Tibial artery (tissue), 4 donors: ENCODE results near the gene PEX3.

Experiments used
- DNase-seq, 2 donors: peaks; one replicate each; pipeline ENCODE4 v3.0.0-alpha.2; 2019
- H3K27ac ChIP-seq, 2 donors: fragments of 200-600 bp; sonication (generic) in 1 of 2; 1 replicate in 1 of 2; 2 replicates in 1 of 2; pipeline ENCODE4 v1.5.1; 2018 to 2019; ENCODE audit warnings: mild to moderate bottlenecking in 1 of 2
- H3K27me3 ChIP-seq, 2 donors: fragments of 200-600 bp; sonication (generic) in 1 of 2; one replicate each; pipeline versions ENCODE4 v1.5.1 to v1.6.0; 2016 to 2019
- H3K36me3 ChIP-seq, 3 donors: fragments of 200-600 bp; sonication (generic) in 2 of 3; one replicate each; pipeline ENCODE4 v1.5.1; 2016 to 2019; ENCODE audit warnings: mild to moderate bottlenecking in 2 of 3
- H3K4me1 ChIP-seq, 4 donors: fragments of 200-600 bp; sonication (generic) in 2 of 4; 1 replicate in 3 of 4; 2 replicates in 1 of 4; pipeline ENCODE4 v1.5.1; 2016 to 2019
- H3K4me3 ChIP-seq, 2 donors: fragments of 200-600 bp; sonication (generic) in 1 of 2; 1 replicate in 1 of 2; 2 replicates in 1 of 2; pipeline ENCODE4 v1.5.1; 2018 to 2019; ENCODE audit warnings: mild to moderate bottlenecking in 2 of 2
- H3K9me3 ChIP-seq, 3 donors: fragments of 200-600 bp; sonication (generic) in 1 of 3; one replicate each; pipeline ENCODE4 v1.5.1; 2016 to 2019
- CTCF ChIP-seq, 2 experiments: fragments of 200-600 bp in 1 of 2; fragments of 450-650 bp in 1 of 2; IDR thresholded peaks; one replicate each; pipeline ENCODE4 v1.5.1; 2017 to 2019; ENCODE audit warnings: antibody characterized with exemption in 2 of 2, mild to moderate bottlenecking in 1 of 2, moderate library complexity in 1 of 2
- intact Hi-C: fragments of 100-400 bp; cut with DNase I; formaldehyde crosslinking; loops from one replicate; pipeline ENCODE4 v1.15.0; 2023; ENCODE audit warnings: low total_unique reads

Gene PEX3

DNA sequence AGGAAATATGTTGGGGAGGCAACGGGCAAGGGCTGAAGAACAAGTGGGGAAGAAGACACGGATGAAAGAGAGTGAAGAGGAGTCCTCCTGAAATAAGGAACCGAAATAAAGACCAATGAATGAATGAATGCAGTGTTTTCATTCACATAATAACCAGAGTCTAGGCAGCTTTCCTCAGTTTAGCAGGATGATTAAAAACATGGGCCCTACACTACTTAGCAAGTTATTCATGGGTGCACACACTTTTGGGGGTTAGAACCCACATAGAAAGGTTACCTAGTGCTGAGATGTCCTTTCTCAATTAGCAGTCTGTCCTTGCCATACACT is 66.8 kb downstream of the PEX3 start:
- H3K27ac ChIP-seq = no peak overlapping the region
- intact Hi-C loops = no loop called here
- no peaks in the 10 kb centered on the region for H3K9me3 ChIP-seq
- H3K4me3 ChIP-seq = no peak overlapping the region
- no peaks in the 10 kb centered on the region for H3K36me3 ChIP-seq
- TF ChIP-seq CTCF (IDR thresholded peaks at IDR 0.05) = no peak
- H3K27me3 ChIP-seq = no peaks in the 10 kb centered on the region
- peaks cover 0 to 11% (median 9%) of the 10 kb centered on the region in 4 donors for H3K4me1 ChIP-seq
- DNase-seq = no peak

GRCh38 chr6:143522039-143522600 is 71.5 kb downstream of the PEX3 start:
- intact Hi-C loops = no loop called here
- no peak for TF ChIP-seq CTCF (IDR thresholded peaks at IDR 0.05)
- Histone ChIP-seq H3K4me1 (no peaks in the 10 kb centered on the region), H3K36me3 (no peaks in the 10 kb centered on the region), H3K27ac (no peak overlapping the region), H3K9me3 (no peaks in the 10 kb centered on the region), H3K27me3 (no peaks in the 10 kb centered on the region), H3K4me3 (no peak overlapping the region)
- no peak for DNase-seq

- no peak overlapping the region for H3K27ac ChIP-seq
- no peaks in the 10 kb centered on the region for H3K36me3 ChIP-seq
- no peak overlapping the region for H3K4me3 ChIP-seq
- no peak for DNase-seq
- no peaks in the 10 kb centered on the region for H3K27me3 ChIP-seq
- no peak for TF ChIP-seq CTCF (IDR thresholded peaks at IDR 0.05)
- H3K4me1 ChIP-seq = no peaks in the 10 kb centered on the region
- H3K9me3 ChIP-seq = no peaks in the 10 kb centered on the region
- intact Hi-C loops = no loop called here
These were observed 74.8 kb downstream of the PEX3 start for GRCh38 chr6:143525356-143525755.

DNA sequence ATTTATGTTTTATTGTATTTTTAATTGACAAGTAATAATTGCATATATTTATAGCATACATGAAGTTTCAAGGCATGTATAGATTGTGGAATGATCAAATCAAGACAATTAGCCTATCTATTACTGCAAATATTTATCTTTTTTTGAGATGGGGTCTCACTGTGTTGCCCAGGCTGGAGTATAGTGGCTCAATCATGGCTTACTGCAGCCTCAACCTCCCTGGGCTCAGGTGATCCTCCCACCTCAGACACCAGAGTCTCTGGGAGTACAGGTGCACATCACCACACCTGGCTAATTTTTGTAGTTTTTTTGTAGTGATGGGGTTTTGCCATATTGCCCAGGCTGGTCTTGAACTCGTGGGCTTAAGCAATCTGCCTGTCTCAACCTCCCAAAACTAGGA is 77.1 kb downstream of the PEX3 start:
- Histone ChIP-seq H3K4me1 (no peaks in the 10 kb centered on the region), H3K27me3 (no peaks in the 10 kb centered on the region), H3K36me3 (no peaks in the 10 kb centered on the region), H3K27ac (no peak overlapping the region), H3K4me3 (no peak overlapping the region), H3K9me3 (no peaks in the 10 kb centered on the region)
- no peak for TF ChIP-seq CTCF (IDR thresholded peaks at IDR 0.05)
- intact Hi-C loops = no loop called here
- no peak for DNase-seq

DNA sequence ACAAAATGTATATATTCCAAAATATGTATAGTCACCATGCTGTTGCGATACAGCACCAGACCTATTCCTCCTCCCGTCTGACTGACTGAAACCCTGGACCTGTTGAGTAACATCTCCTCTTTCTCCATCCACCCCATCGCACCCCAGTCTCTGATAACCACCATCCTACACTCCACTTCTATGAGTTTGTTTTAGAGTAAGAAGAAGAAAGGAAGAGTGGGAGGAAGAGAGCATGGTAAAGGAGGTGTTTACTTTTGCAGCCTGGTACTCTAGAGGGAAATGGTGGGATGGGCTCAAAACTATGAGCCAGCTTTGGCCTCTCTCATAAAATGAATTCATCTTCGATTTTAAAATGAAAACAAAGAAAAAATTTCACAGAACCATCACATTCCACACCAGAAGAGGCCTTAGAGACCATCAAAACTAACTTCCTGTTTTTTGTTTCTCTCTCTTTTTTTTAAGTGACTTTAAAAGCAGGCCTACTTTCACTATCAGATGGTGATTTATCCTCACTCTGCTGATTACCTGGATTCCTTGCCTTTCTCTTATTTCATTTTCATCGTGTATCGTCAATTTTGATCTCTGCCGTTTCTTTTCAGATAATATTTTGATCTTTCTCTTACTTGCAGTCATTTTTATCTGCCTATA is 77.7 kb downstream of the PEX3 start:
- no peak for DNase-seq
- no peaks in the 10 kb centered on the region for H3K4me1 ChIP-seq
- no peaks in the 10 kb centered on the region for H3K27me3 ChIP-seq
- TF ChIP-seq CTCF (IDR thresholded peaks at IDR 0.05) = no peak
- H3K36me3 ChIP-seq = no peaks in the 10 kb centered on the region
- H3K9me3 ChIP-seq = no peaks in the 10 kb centered on the region
- no peak overlapping the region for H3K4me3 ChIP-seq
- intact Hi-C loops = no loop called here
- H3K27ac ChIP-seq = no peak overlapping the region

DNA sequence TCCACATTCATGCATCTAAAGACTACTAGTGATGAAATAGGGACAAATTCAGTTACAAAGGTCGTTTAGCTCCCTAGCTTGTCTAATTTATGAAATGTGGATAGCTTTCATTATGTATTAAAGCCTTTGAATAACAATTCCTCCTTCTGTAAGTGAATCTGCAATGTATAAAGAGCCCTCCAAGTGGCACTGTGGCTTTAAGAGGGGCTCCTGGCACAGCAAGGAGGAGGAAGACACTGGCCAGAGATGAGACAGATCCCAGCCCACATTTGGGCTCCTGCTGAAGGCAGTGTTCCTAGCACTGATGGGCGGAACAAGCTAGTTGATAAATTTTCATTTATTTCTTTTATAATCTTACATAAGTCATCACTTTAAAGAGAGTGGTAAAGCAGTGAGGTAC is 78.5 kb downstream of the PEX3 start:
- H3K27me3 ChIP-seq = no peaks in the 10 kb centered on the region
- H3K4me1 ChIP-seq = no peaks in the 10 kb centered on the region
- H3K36me3 ChIP-seq = no peaks in the 10 kb centered on the region
- intact Hi-C loops = no loop called here
- H3K27ac ChIP-seq = no peak overlapping the region
- no peaks in the 10 kb centered on the region for H3K9me3 ChIP-seq
- no peak for TF ChIP-seq CTCF (IDR thresholded peaks at IDR 0.05)
- no peak overlapping the region for H3K4me3 ChIP-seq
- no peak for DNase-seq
